Left lobe of liver (tissue), 2 donors: ENCODE results near the gene GRK4. TPM values are rescaled to one million over a fixed set of nuclear protein-coding genes. Genes with fewer than 3 reads are reported as not detected.
"Not testable (repeated sequence)": the region's sequence is repeated elsewhere in the genome, so short reads cannot be mapped to it uniquely, and the experiment has no call there.

Source experiments
- ATAC-seq: fragments of 200-7000 bp; cut with Tn5 transposase; one replicate; pipeline ENCODE4 v1.9.1; 2020; ENCODE audit warnings: mild to moderate bottlenecking, moderate library complexity
- DNase-seq: peaks from one replicate; pipeline ENCODE4 v3.0.0-alpha.2; 2020; ENCODE audit warnings: low spot score
- total RNA-seq: library from RNA; stranded (reverse); gene quantifications from one replicate; pipeline ENCODE4 v1.2.1, GENCODE V29; 2021
- donor health status: DM: no; HTN: no; CAD: no; lungs with moderate emphysema.
- donor health status: DM: no; HTN: yes; CAD: no.

GRK4 gene
- 3.2 TPM for total RNA-seq

- peak; percentile 99 for DNase-seq
- peak; percentile 94 for ATAC-seq
These were observed at the start of gene GRK4, which contains the start of gene NOP14 for GRCh38 chr4:2963175-2963965. GRK4 (plus strand) TSS chr4:2963571; CDS start chr4:2964071, 500 bp downstream. NOP14 (minus strand) TSS chr4:2963406; CDS start chr4:2963319, 87 bp downstream.

GRCh38 chr4:2914256-2915126, 48.9 kb upstream of the GRK4 start:
- DNase-seq (no peak), ATAC-seq (no peak)

- ATAC-seq (no peak), DNase-seq (no peak)
These were observed 47.6 kb upstream of the GRK4 start for GRCh38 chr4:2915789-2916188.

GRCh38 chr4:2916696-2917095, 46.7 kb upstream of the GRK4 start:
- not testable (repeated sequence) for DNase-seq, ATAC-seq

GRCh38 chr4:2918300-2918699, 45.1 kb upstream of the GRK4 start:
- not testable (repeated sequence) for DNase-seq, ATAC-seq

- not testable (repeated sequence) for DNase-seq, ATAC-seq
These were observed 44.7 kb upstream of the GRK4 start for GRCh38 chr4:2918714-2919113.

- DNase-seq, result peak; percentile 41
- ATAC-seq, result not testable (repeated sequence)
These were observed 40.8 kb upstream of the GRK4 start for GRCh38 chr4:2922453-2923101.

GRCh38 chr4:2923141-2923551, 40.2 kb upstream of the GRK4 start:
- DNase-seq (peak; percentile 35), ATAC-seq (no peak)

GRCh38 chr4:2923668-2924173, 39.6 kb upstream of the GRK4 start:
- DNase-seq (peak; percentile 34), ATAC-seq (no peak)

- peak; percentile 40 for DNase-seq
- ATAC-seq, result peak; percentile 25
These were observed 39.1 kb upstream of the GRK4 start for GRCh38 chr4:2924286-2924685.

- peak; percentile 49 for DNase-seq
- peak; percentile 71 for ATAC-seq
These were observed 38.5 kb upstream of the GRK4 start for GRCh38 chr4:2924765-2925301.

GRCh38 chr4:2925496-2925895, 37.9 kb upstream of the GRK4 start:
- ATAC-seq (no peak), DNase-seq (no peak)

GRCh38 chr4:2925931-2926860, 37.2 kb upstream of the GRK4 start:
- DNase-seq, result peak; percentile 45
- ATAC-seq, result no peak

GRCh38 chr4:2927016-2927695, 36.2 kb upstream of the GRK4 start:
- no peak for ATAC-seq
- DNase-seq, result peak; percentile 44

- ATAC-seq (no peak), DNase-seq (peak; percentile 39)
These were observed 35.7 kb upstream of the GRK4 start for GRCh38 chr4:2927696-2928075.

GRCh38 chr4:2928242-2929176, 34.9 kb upstream of the GRK4 start:
- DNase-seq (peak; percentile 41), ATAC-seq (no peak)

GRCh38 chr4:2929469-2929868, 33.9 kb upstream of the GRK4 start:
- ATAC-seq, result no peak
- DNase-seq, result no peak
